Measurements from ENCODE around the gene CMTM4. TPM values are rescaled to one million over a fixed set of nuclear protein-coding genes. Genes with fewer than 3 reads are reported as not detected.

Gene CMTM4
- polyA plus RNA-seq, 1 donor from 2014 or later = 27.2 TPM

DNA sequence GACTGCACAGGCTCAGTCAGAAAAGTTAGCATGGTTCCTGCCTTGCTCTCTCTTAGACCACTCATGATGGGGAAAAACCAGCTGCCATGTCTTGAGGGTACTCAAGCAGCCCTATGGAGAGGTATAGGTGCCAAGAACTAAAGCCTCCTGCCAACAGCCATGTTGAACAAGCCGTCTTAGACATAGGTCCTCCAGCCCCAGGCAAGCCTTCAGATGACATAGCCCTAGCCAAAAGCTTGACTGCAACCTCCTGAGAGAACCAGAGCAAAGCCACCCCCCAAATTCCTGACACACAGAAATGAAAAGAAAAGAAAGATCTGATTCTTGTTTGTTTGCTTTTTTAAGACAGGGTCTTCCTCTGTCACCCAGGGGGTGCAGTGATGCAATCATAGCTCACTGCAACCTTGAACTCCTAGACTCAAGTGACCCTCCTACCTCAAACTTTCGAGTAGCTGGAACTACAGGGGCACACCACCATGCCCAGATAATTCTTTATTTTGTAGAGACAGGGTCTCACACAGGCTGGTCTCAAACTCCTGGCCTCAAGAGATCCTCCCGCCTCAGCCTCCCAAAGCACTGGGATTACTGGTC lies 55.7 kb downstream of the CMTM4 start:
- Histone ChIP-seq H3K4me3 (ENCODE audit: low read length) (no peak overlapping the region), H3K9ac (ENCODE audit: low read length) (no peak overlapping the region), H3K27me3 (ENCODE audit: insufficient read depth, low read depth, low read length) (no peaks in the 10 kb centered on the region), H4K20me1 (ENCODE audit: insufficient read depth) (no peaks in the 10 kb centered on the region), H3K9me2 (ENCODE audit: insufficient read depth, low read length) (no peaks in the 10 kb centered on the region), H3F3A (ENCODE audit: insufficient read depth, low read length, poor library complexity, severe bottlenecking) (no peaks in the 10 kb centered on the region), H3K4me2 (ENCODE audit: low read length) (no peak overlapping the region), H3K36me3 (ENCODE audit: insufficient read depth, low read length) (no peaks in the 10 kb centered on the region), H3K79me2 (replicated peaks; ENCODE audit: insufficient read depth, low read length) (no peaks in the 10 kb centered on the region), H2AFZ (ENCODE audit: low read depth, low read length) (no peak overlapping the region), H3K9me3 (ENCODE audit: low read length) (no peaks in the 10 kb centered on the region), H3K27ac (ENCODE audit: low read length) (no peak overlapping the region)
- no peak for TF ChIP-seq MXI1 (conservative IDR thresholded peaks at IDR 0.05; ENCODE audit: poor library complexity, severe bottlenecking)
- no peak for TF ChIP-seq TAF1 (IDR thresholded peaks at IDR 0.05; ENCODE audit: low read depth)
- TF ChIP-seq RAD21 (conservative IDR thresholded peaks at IDR 0.05) = no peak

DNA sequence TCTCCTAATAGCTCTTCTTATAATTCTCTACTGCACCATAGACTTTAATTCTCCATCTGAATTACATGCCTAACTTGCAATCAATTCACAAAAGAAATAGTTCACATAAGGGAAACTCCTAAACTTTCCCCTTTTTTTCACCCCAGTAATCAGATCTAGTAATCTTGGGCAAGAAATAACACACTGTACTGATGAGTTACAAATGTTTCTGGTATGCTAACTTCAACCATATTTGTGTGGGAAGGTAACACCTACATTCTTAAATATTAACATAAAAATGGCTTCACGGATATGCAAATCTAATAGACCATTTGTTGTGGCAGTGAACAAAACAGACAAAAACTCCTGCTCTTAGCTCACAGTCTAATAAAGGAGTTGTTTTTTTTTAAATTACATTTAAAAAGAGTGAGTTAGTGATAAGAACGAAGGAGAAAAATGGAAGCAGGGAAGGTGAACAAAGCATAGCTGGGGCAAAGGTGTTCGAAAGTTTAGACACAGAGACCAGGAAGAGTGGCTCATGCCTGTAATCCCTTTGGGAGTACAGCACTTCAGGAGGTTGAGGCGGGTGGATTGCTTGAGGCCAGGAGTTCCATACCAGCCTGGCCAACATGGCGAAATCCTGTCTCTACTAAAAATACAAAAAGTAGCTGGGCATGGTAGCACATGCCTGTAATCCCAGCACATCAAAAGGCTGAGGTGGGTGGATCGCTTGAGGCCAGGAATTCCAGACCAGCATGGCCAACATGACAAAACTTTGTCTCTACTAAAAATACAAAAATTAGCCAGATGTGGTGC lies 57.3 kb downstream of the CMTM4 start:
- TF ChIP-seq RAD21 (conservative IDR thresholded peaks at IDR 0.05) = no peak
- TF ChIP-seq, protein P1, sequence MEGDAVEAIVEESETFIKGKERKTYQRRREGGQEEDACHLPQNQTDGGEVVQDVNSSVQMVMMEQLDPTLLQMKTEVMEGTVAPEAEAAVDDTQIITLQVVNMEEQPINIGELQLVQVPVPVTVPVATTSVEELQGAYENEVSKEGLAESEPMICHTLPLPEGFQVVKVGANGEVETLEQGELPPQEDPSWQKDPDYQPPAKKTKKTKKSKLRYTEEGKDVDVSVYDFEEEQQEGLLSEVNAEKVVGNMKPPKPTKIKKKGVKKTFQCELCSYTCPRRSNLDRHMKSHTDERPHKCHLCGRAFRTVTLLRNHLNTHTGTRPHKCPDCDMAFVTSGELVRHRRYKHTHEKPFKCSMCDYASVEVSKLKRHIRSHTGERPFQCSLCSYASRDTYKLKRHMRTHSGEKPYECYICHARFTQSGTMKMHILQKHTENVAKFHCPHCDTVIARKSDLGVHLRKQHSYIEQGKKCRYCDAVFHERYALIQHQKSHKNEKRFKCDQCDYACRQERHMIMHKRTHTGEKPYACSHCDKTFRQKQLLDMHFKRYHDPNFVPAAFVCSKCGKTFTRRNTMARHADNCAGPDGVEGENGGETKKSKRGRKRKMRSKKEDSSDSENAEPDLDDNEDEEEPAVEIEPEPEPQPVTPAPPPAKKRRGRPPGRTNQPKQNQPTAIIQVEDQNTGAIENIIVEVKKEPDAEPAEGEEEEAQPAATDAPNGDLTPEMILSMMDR (IDR thresholded peaks at IDR 0.05; ENCODE audit: poor library complexity, severe bottlenecking) = no peak
- no peak for TF ChIP-seq EZH2 (IDR thresholded peaks at IDR 0.05; ENCODE audit: borderline replicate concordance, insufficient read depth, low read length, poor library complexity, severe bottlenecking)
- TF ChIP-seq, protein P2, sequence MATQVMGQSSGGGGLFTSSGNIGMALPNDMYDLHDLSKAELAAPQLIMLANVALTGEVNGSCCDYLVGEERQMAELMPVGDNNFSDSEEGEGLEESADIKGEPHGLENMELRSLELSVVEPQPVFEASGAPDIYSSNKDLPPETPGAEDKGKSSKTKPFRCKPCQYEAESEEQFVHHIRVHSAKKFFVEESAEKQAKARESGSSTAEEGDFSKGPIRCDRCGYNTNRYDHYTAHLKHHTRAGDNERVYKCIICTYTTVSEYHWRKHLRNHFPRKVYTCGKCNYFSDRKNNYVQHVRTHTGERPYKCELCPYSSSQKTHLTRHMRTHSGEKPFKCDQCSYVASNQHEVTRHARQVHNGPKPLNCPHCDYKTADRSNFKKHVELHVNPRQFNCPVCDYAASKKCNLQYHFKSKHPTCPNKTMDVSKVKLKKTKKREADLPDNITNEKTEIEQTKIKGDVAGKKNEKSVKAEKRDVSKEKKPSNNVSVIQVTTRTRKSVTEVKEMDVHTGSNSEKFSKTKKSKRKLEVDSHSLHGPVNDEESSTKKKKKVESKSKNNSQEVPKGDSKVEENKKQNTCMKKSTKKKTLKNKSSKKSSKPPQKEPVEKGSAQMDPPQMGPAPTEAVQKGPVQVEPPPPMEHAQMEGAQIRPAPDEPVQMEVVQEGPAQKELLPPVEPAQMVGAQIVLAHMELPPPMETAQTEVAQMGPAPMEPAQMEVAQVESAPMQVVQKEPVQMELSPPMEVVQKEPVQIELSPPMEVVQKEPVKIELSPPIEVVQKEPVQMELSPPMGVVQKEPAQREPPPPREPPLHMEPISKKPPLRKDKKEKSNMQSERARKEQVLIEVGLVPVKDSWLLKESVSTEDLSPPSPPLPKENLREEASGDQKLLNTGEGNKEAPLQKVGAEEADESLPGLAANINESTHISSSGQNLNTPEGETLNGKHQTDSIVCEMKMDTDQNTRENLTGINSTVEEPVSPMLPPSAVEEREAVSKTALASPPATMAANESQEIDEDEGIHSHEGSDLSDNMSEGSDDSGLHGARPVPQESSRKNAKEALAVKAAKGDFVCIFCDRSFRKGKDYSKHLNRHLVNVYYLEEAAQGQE (IDR thresholded peaks at IDR 0.05; ENCODE audit: borderline replicate concordance) = no peak
- TF ChIP-seq EP300 (conservative IDR thresholded peaks at IDR 0.05; ENCODE audit: poor library complexity, severe bottlenecking) = no peak
- TF ChIP-seq MXI1 (conservative IDR thresholded peaks at IDR 0.05; ENCODE audit: poor library complexity, severe bottlenecking) = no peak
- no peak for TF ChIP-seq SMC3 (conservative IDR thresholded peaks at IDR 0.05; ENCODE audit: poor library complexity)
- no peaks in the 10 kb centered on the region for H3K27me3 ChIP-seq (ENCODE audit: insufficient read depth, low read depth, low read length)
- H4K20me1 ChIP-seq (ENCODE audit: insufficient read depth) = no peaks in the 10 kb centered on the region
- H2AFZ ChIP-seq (ENCODE audit: low read depth, low read length) = no peak overlapping the region
- no peaks in the 10 kb centered on the region for H3K9me2 ChIP-seq (ENCODE audit: insufficient read depth, low read length)
- H3K4me2 ChIP-seq (ENCODE audit: low read length) = no peak overlapping the region
- no peaks in the 10 kb centered on the region for H3K9me3 ChIP-seq (ENCODE audit: low read length)
- no peaks in the 10 kb centered on the region for H3F3A ChIP-seq (ENCODE audit: insufficient read depth, low read length, poor library complexity, severe bottlenecking)
- no peaks in the 10 kb centered on the region for H3K79me2 ChIP-seq (replicated peaks; ENCODE audit: insufficient read depth, low read length)
- H3K36me3 ChIP-seq (ENCODE audit: insufficient read depth, low read length) = no peaks in the 10 kb centered on the region
- no peak overlapping the region for H3K27ac ChIP-seq (ENCODE audit: low read length)
- H3K4me3 ChIP-seq (ENCODE audit: low read length) = no peak overlapping the region
- H3K9ac ChIP-seq (ENCODE audit: low read length) = no peak overlapping the region
